Spleen (tissue), 7 donors: ENCODE measurements around the gene BSCL2.
"Not testable (repeated sequence)": the region's sequence is repeated elsewhere in the genome, so short reads cannot be mapped to it uniquely, and the experiment has no call there.

Source experiments
- CTCF ChIP-seq, 11 experiments: fragments of 200-600 bp in 7 of 11; fragments of 450-650 bp in 4 of 11; sonication (generic) in 4 of 11; IDR thresholded peaks in 8 of 11; conservative IDR thresholded peaks in 3 of 11; 1 replicate in 7 of 11; 2 replicates in 4 of 11; pipeline versions ENCODE4 v1.4.0 to v1.8.0; 2016 to 2021; ENCODE audit warnings: antibody characterized with exemption in 11 of 11, inconsistent platforms in 4 of 11, mild to moderate bottlenecking in 1 of 11
- POLR2A ChIP-seq, 3 donors: fragments of 450-650 bp; IDR thresholded peaks; one replicate each; pipeline ENCODE4 v1.5.1; 2017; ENCODE audit warnings: antibody characterized with exemption in 3 of 3, mild to moderate bottlenecking in 1 of 3
- POLR2AphosphoS5 ChIP-seq, 3 donors: sonication (generic); formaldehyde crosslinking; IDR thresholded peaks; one replicate each; pipeline ENCODE4 v1.5.1; 2017; ENCODE audit warnings: antibody characterized with exemption in 3 of 3
- donor health status: DM: no; HTN: no; CAD: no; lungs with moderate emphysema.
- donor health status: DM: no; HTN: no; CAD: no.
- donor health status: DM: no; HTN: no; CAD: no.

- TF ChIP-seq POLR2A (IDR thresholded peaks at IDR 0.05); CTCF (IDR thresholded peaks at IDR 0.05 in 8 of 11, conservative IDR thresholded peaks at IDR 0.05 in 3 of 11); POLR2AphosphoS5 (IDR thresholded peaks at IDR 0.05): not testable (repeated sequence)
Observed at GRCh38 chr11:62650283-62650682, 56.9 kb downstream of the BSCL2 start.
